K562 (cell line): ENCODE data around the gene HACD1. TPM values are rescaled to one million over a fixed set of nuclear protein-coding genes. Genes with fewer than 3 reads are reported as not detected.

Experiments used
- CBX2 ChIP-seq: fragments of 200-600 bp; sonication (generic); IDR thresholded peaks from one replicate; pipeline ENCODE4 v1.6.1; 2012; ENCODE audit warnings: mild to moderate bottlenecking, low read length, inconsistent platforms; ENCODE audit not compliant: insufficient read depth, poor library complexity, severe bottlenecking
- CGGBP1 ChIP-seq: fragments of 250-450 bp; sonication (Bioruptor Pico); IDR thresholded peaks from 2 replicates; pipeline ENCODE4 v1.9.0; 2021; ENCODE audit warnings: mild to moderate bottlenecking
- ESRRB ChIP-seq: fragments of 250-450 bp; sonication (Bioruptor Pico); IDR thresholded peaks from 2 replicates; pipeline ENCODE4 v1.5.0; 2020; ENCODE audit warnings: mild to moderate bottlenecking, moderate library complexity, borderline replicate concordance
- FOXO4 ChIP-seq: fragments of 450-650 bp; formaldehyde crosslinking; IDR thresholded peaks from 2 replicates; pipeline ENCODE4 v1.4.0; 2020; ENCODE audit warnings: mild to moderate bottlenecking, moderate library complexity
- IRF2 ChIP-seq: sonication (generic); formaldehyde crosslinking; IDR thresholded peaks from 2 replicates; pipeline ENCODE4 v1.8.1; 2022; ENCODE audit warnings: mild to moderate bottlenecking, missing genetic modification reagents
- NCOA1 ChIP-seq: fragments of 450-650 bp; IDR thresholded peaks from 2 replicates; pipeline ENCODE4 v1.6.1; 2016; ENCODE audit warnings: low read depth
- SMAD3 ChIP-seq: fragments of 450-650 bp; formaldehyde crosslinking; conservative IDR thresholded peaks from 2 replicates; pipeline ENCODE4 v1.4.0; 2020; ENCODE audit warnings: mild to moderate bottlenecking
- STAT6 ChIP-seq: sonication (generic); formaldehyde crosslinking; IDR thresholded peaks from 2 replicates; pipeline ENCODE4 v1.8.1; 2023; ENCODE audit warnings: mild to moderate bottlenecking, missing genetic modification reagents
- ZFPM2 ChIP-seq: fragments of 250-450 bp; sonication (Bioruptor Pico); IDR thresholded peaks from 2 replicates; pipeline ENCODE4 v1.5.1; 2022; ENCODE audit warnings: mild to moderate bottlenecking
- ZNF175 ChIP-seq: fragments of 200-800 bp; sonication (Bioruptor generic); IDR thresholded peaks from 2 replicates; pipeline ENCODE4 v1.6.1; 2016; ENCODE audit warnings: low read depth, mild to moderate bottlenecking, missing genetic modification characterization, missing compliant biosample characterization
- ZNF707 ChIP-seq: fragments of 250-450 bp; sonication (Bioruptor Pico); conservative IDR thresholded peaks from 2 replicates; pipeline ENCODE4 v1.8.0; 2022; ENCODE audit warnings: inconsistent platforms, mild to moderate bottlenecking, moderate library complexity
- ZNF785 ChIP-seq: fragments of 250-450 bp; sonication (Bioruptor Pico); IDR thresholded peaks from 2 replicates; pipeline ENCODE4 v1.4.0; 2020; ENCODE audit warnings: mild to moderate bottlenecking
- ZZZ3 ChIP-seq: fragments of 450-650 bp; IDR thresholded peaks from 2 replicates; pipeline ENCODE4 v1.6.1; 2016; ENCODE audit warnings: antibody characterized with exemption, mild to moderate bottlenecking, moderate library complexity
- polyA plus RNA-seq, 8 experiments: library from polyadenylated mRNA; depleted of rRNA in 4 of 8; stranded (reverse) in 5 of 8; unstranded in 3 of 8; fragments of >200 nt; fragmentation: Nextera tagmentation in 2 of 8; fragmentation: Illumina TruSeq in 1 of 8; extraction: Ambion mirVana in 2 of 8; extraction: Trizol in 1 of 8; gene quantifications; 2 replicates each; pipeline versions ENCODE4 v1.2.1 to v1.2.3, GENCODE V29; 2011 to 2014; ENCODE audit warnings: inconsistent platforms in 1 of 8, missing spikeins in 1 of 8
- total RNA-seq, 7 experiments: library from RNA; depleted of rRNA in 6 of 7; stranded (reverse); fragments of >200 nt in 6 of 7; fragmentation: Illumina TruSeq in 2 of 7; extraction: Trizol in 2 of 7; gene quantifications; 2 replicates each; pipeline versions ENCODE4 v1.2.1 to v1.2.3, GENCODE V29; 2011 to 2021; ENCODE audit warnings: low replicate concordance in 1 of 7

HACD1 gene
- total and polyA plus RNA-seq, 9 of the 15 experiments (the other 6 are each of a cell fraction or from before 2014, with no cell fraction given), result 0.99 to 4.5 (median 2.4) TPM

GRCh38 chr10:17643339-17643754 is 26.2 kb upstream of the HACD1 start (continued):
- TF ChIP-seq STAT6, result no peak
- no peak for TF ChIP-seq ZFPM2
- TF ChIP-seq ZNF175 (CRISPR knock-in tag), result no peak
- TF ChIP-seq ZNF707 (CRISPR knock-in tag), result no peak
- TF ChIP-seq ZNF785 (CRISPR knock-in tag), result no peak
- TF ChIP-seq SMAD3, result no peak
- no peak for TF ChIP-seq CBX2
- TF ChIP-seq ESRRB (CRISPR knock-in tag), result no peak
- TF ChIP-seq NCOA1, result no peak
- no peak for TF ChIP-seq FOXO4 (CRISPR knock-in tag)
- no peak for TF ChIP-seq ZZZ3
- no peak for TF ChIP-seq IRF2
- no peak for TF ChIP-seq CGGBP1 (CRISPR knock-in tag)
